H9 (cell line): ENCODE data around the gene ADGRG7. TPM values are rescaled to one million over a fixed set of nuclear protein-coding genes. Genes with fewer than 3 reads are reported as not detected.

ENCODE experiments used
- DNase-seq: peaks from one replicate; pipeline ENCODE4 v3.0.0-alpha.2; 2017
- H2AFZ ChIP-seq: one replicate; pipeline ENCODE4 v1.6.1; 2013; ENCODE audit warnings: mild to moderate bottlenecking, low read length, control low read depth, moderate library complexity
- H2AK5ac ChIP-seq: 2 replicates; pipeline ENCODE4 v1.6.1; 2013; ENCODE audit warnings: low read length, control low read depth, mixed read lengths; ENCODE audit not compliant: insufficient read length
- H2BK120ac ChIP-seq: one replicate; pipeline ENCODE4 v1.6.1; 2013; ENCODE audit warnings: low read depth, mild to moderate bottlenecking, low read length, control low read depth, inconsistent platforms; ENCODE audit not compliant: poor library complexity, severe bottlenecking
- H2BK12ac ChIP-seq: 2 replicates; pipeline ENCODE4 v1.6.1; 2013; ENCODE audit warnings: low read length, control low read depth, mixed read lengths, low read depth; ENCODE audit not compliant: insufficient read length
- H2BK15ac ChIP-seq: 2 replicates; pipeline ENCODE4 v1.6.1; 2013; ENCODE audit warnings: low read depth, low read length, control low read depth
- H2BK20ac ChIP-seq: one replicate; pipeline ENCODE4 v1.6.1; 2013; ENCODE audit warnings: low read depth, mild to moderate bottlenecking, low read length, control low read depth, inconsistent platforms; ENCODE audit not compliant: poor library complexity, severe bottlenecking
- H2BK5ac ChIP-seq: 2 replicates; pipeline ENCODE4 v1.6.1; 2013; ENCODE audit warnings: low read length, control low read depth, mixed read lengths; ENCODE audit not compliant: insufficient read length
- H3K14ac ChIP-seq: 2 replicates; pipeline ENCODE4 v1.6.1; 2013; ENCODE audit warnings: low read length, control low read depth; ENCODE audit not compliant: insufficient read depth
- H3K18ac ChIP-seq: 2 replicates; pipeline ENCODE4 v1.6.1; 2013; ENCODE audit warnings: low read depth, mild to moderate bottlenecking, mixed read lengths, low read length, control low read depth; ENCODE audit not compliant: insufficient read length
- H3K23ac ChIP-seq: 2 replicates; pipeline ENCODE4 v1.6.1; 2013; ENCODE audit warnings: low read length, control low read depth, mixed read lengths, low read depth; ENCODE audit not compliant: insufficient read length
- H3K23me2 ChIP-seq: 2 replicates; pipeline ENCODE4 v1.6.1; 2013; ENCODE audit warnings: low read depth, mild to moderate bottlenecking, mixed read lengths, low read length, control low read depth; ENCODE audit not compliant: insufficient read length, poor library complexity, severe bottlenecking
- H3K27ac ChIP-seq: 2 replicates; pipeline ENCODE4 v1.5.1; 2013; ENCODE audit warnings: low read length, control low read depth, mixed read lengths, low read depth; ENCODE audit not compliant: insufficient read length
- H3K27me3 ChIP-seq: 2 replicates; pipeline ENCODE4 v1.6.1; 2013; ENCODE audit warnings: low read length, control low read depth, inconsistent platforms; ENCODE audit not compliant: insufficient read depth
- H3K4ac ChIP-seq: 2 replicates; pipeline ENCODE4 v1.6.1; 2013; ENCODE audit warnings: low read depth, mild to moderate bottlenecking, control low read depth, inconsistent platforms, low read length, moderate library complexity
- H3K4me1 ChIP-seq: 2 replicates; pipeline ENCODE4 v1.6.1; 2013; ENCODE audit warnings: low read length, control low read depth, inconsistent platforms; ENCODE audit not compliant: insufficient read depth
- H3K4me2 ChIP-seq: 2 replicates; pipeline ENCODE4 v1.6.1; 2013; ENCODE audit warnings: low read length, control low read depth, mixed read lengths; ENCODE audit not compliant: insufficient read length, insufficient read depth
- H3K56ac ChIP-seq: 2 replicates; pipeline ENCODE4 v1.6.1; 2013; ENCODE audit warnings: low read depth, mild to moderate bottlenecking, mixed read lengths, low read length, control low read depth; ENCODE audit not compliant: insufficient read length
- H3K79me1 ChIP-seq: 2 replicates; pipeline ENCODE4 v1.6.1; 2013; ENCODE audit warnings: low read depth, mild to moderate bottlenecking, moderate library complexity, low read length, control low read depth, inconsistent platforms; ENCODE audit not compliant: insufficient read depth, poor library complexity, severe bottlenecking
- H3K79me2 ChIP-seq: 2 replicates; pipeline ENCODE4 v1.6.1; 2013; ENCODE audit warnings: low read length, control low read depth, inconsistent platforms; ENCODE audit not compliant: insufficient read depth
- H3K9ac ChIP-seq: 2 replicates; pipeline ENCODE4 v1.6.1; 2013; ENCODE audit warnings: low read length, control low read depth, mixed read lengths; ENCODE audit not compliant: insufficient read length; ENCODE audit errors: extremely low read depth
- H3K9me3 ChIP-seq: one replicate; pipeline ENCODE4 v1.6.1; 2013; ENCODE audit warnings: low read depth, low read length, inconsistent platforms; ENCODE audit not compliant: control insufficient read depth
- H3T11ph ChIP-seq: one replicate; pipeline ENCODE4 v1.6.1; 2013; ENCODE audit warnings: mild to moderate bottlenecking, low read length, control low read depth, inconsistent platforms
- H4K20me1 ChIP-seq: one replicate; pipeline ENCODE4 v1.6.1; 2013; ENCODE audit not compliant: control insufficient read depth, insufficient read length, insufficient read depth
- H4K5ac ChIP-seq: 2 replicates; pipeline ENCODE4 v1.6.1; 2013; ENCODE audit warnings: low read depth, mild to moderate bottlenecking, mixed read lengths, low read length, control low read depth; ENCODE audit not compliant: insufficient read length
- H4K8ac ChIP-seq: replicated peaks from 2 replicates; pipeline ENCODE4 v1.6.1; 2013; ENCODE audit warnings: low read length, control low read depth, mixed read lengths, low read depth; ENCODE audit not compliant: insufficient read length
- H4K91ac ChIP-seq: 2 replicates; pipeline ENCODE4 v1.6.1; 2013; ENCODE audit warnings: low read depth, mild to moderate bottlenecking, moderate library complexity, mixed read lengths, low read length, control low read depth; ENCODE audit not compliant: insufficient read length
- H3K27ac Mint-ChIP-seq, 3 experiments: 2 replicates in 2 of 3; 3 replicates in 1 of 3; pipeline ENCODE4 v1.8.0; 2020 to 2021; ENCODE audit warnings: mixed read lengths in 3 of 3, mild to moderate bottlenecking in 1 of 3, moderate library complexity in 1 of 3
- H3K27me3 Mint-ChIP-seq: 2 replicates; pipeline ENCODE4 v1.8.0; 2021; ENCODE audit warnings: low read depth, mild to moderate bottlenecking, moderate library complexity, mixed read lengths
- H3K36me3 Mint-ChIP-seq, 3 experiments: 2 replicates in 2 of 3; 3 replicates in 1 of 3; pipeline ENCODE4 v1.8.0; 2020 to 2021; ENCODE audit warnings: low read depth in 3 of 3, mixed read lengths in 3 of 3; ENCODE audit not compliant: insufficient read depth in 1 of 3
- H3K4me1 Mint-ChIP-seq, 2 experiments: 2 replicates each; pipeline ENCODE4 v1.8.0; 2020; ENCODE audit warnings: mixed read lengths in 2 of 2
- H3K4me3 Mint-ChIP-seq, 2 experiments: 2 replicates in 1 of 2; 3 replicates in 1 of 2; pipeline ENCODE4 v1.8.0; 2020 to 2021; ENCODE audit warnings: mild to moderate bottlenecking in 2 of 2, mixed read lengths in 2 of 2, moderate library complexity in 1 of 2
- H3K9me3 Mint-ChIP-seq, 2 experiments: 2 replicates in 1 of 2; 3 replicates in 1 of 2; pipeline ENCODE4 v1.8.0; 2020; ENCODE audit warnings: mild to moderate bottlenecking in 2 of 2, mixed read lengths in 2 of 2, moderate library complexity in 1 of 2
- WGBS: extraction: QIAGEN DNeasy Blood & Tissue Kit; methylation state at CpG from one replicate; pipeline ENCODE4 v1.1.7; 2013; ENCODE audit warnings: missing lambda C conversion rate, low lambda C conversion rate, mixed read lengths; ENCODE audit not compliant: insufficient read length; ENCODE audit errors: extremely low coverage; 5-methylcytosine and 5-hydroxymethylcytosine counted together
- total RNA-seq: library from RNA; stranded (reverse); gene quantifications from 2 replicates; pipeline ENCODE4 v1.2.1, GENCODE V29; 2021
- TF ChIP-seq, protein P1 (sequence below): fragments of 200-600 bp; sonication (generic); conservative IDR thresholded peaks from 3 replicates; pipeline ENCODE4 v1.8.0; 2021; ENCODE audit warnings: antibody characterized with exemption, mild to moderate bottlenecking

The ADGRG7 gene
- total RNA-seq, 1 experiment from 2014 or later = not detected

DNA sequence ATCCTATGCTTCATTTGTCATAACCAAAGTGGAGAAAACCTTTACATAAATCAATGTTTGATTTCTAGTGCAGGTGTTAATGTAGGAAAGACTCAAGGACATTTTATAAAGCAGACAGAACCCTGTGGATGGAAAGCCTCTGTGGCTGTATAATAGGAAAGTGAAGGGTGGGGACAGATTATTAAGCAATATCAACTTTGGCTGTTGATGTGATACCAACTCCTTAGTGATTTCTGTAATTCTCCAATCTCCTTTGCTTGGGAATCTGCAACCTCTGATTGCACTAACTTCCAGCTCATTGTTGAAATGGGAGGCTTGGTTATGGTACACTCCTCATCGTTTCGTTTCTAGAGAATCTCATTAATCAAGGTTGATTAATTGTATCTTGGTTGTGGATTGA is 29.3 kb upstream of the ADGRG7 start:
- Histone ChIP-seq H2BK20ac (no peak overlapping the region), H3K79me2 (no peaks in the 10 kb centered on the region), H3K79me1 (no peaks in the 10 kb centered on the region), H2BK120ac (no peak overlapping the region), H2BK12ac (no peak overlapping the region), H4K91ac (no peak overlapping the region), H4K5ac (no peak overlapping the region), H2BK15ac (no peak overlapping the region), H3K4me2 (no peak overlapping the region), H2AFZ (no peak overlapping the region), H3K23ac (no peak overlapping the region), H4K8ac (no peak overlapping the region), H4K20me1 (no peaks in the 10 kb centered on the region), H3K9ac (no peak overlapping the region), H3K18ac (no peak overlapping the region), H3K9me3 (no peaks in the 10 kb centered on the region), H3K4me1 (no peaks in the 10 kb centered on the region), H3K56ac (no peak overlapping the region), H2BK5ac (no peak overlapping the region), H3K4ac (no peak overlapping the region), H3K23me2 (no peaks in the 10 kb centered on the region), H3K27me3 (no peaks in the 10 kb centered on the region), H2AK5ac (no peak overlapping the region), H3T11ph (no peak overlapping the region), H3K27ac (no peak overlapping the region), H3K14ac (no peak overlapping the region)
- Mint-ChIP-seq H3K4me3 (no peak overlapping the region), H3K36me3 (peaks cover 0 to 6% (median 5%) of the 10 kb centered on the region in 3 experiments; a peak in 6 of 7 replicates), H3K27me3 (no peaks in the 10 kb centered on the region; the same call in 1 of the 2 replicates), H3K9me3 (peaks cover 5 to 12% of the 10 kb centered on the region in 2 experiments), H3K4me1 (peaks cover 16 to 17% of the 10 kb centered on the region in 2 experiments), H3K27ac (no peak overlapping the region)
- no CpG with 5 or more reads among the region's 2 CpGs for WGBS
- TF ChIP-seq, protein P1, sequence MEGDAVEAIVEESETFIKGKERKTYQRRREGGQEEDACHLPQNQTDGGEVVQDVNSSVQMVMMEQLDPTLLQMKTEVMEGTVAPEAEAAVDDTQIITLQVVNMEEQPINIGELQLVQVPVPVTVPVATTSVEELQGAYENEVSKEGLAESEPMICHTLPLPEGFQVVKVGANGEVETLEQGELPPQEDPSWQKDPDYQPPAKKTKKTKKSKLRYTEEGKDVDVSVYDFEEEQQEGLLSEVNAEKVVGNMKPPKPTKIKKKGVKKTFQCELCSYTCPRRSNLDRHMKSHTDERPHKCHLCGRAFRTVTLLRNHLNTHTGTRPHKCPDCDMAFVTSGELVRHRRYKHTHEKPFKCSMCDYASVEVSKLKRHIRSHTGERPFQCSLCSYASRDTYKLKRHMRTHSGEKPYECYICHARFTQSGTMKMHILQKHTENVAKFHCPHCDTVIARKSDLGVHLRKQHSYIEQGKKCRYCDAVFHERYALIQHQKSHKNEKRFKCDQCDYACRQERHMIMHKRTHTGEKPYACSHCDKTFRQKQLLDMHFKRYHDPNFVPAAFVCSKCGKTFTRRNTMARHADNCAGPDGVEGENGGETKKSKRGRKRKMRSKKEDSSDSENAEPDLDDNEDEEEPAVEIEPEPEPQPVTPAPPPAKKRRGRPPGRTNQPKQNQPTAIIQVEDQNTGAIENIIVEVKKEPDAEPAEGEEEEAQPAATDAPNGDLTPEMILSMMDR = no peak
- DNase-seq = no peak
